Endothelial cell of umbilical vein (primary cell): Measurements from ENCODE around the gene STIMATE.

ENCODE experiments used
- CTCF ChIP-seq, 2 donors: IDR thresholded peaks; 1 replicate in 1 of 2; 2 replicates in 1 of 2; pipeline ENCODE4 v1.5.1; 2011; ENCODE audit warnings: low read length in 2 of 2, mild to moderate bottlenecking in 2 of 2, moderate library complexity in 2 of 2, control low read depth in 1 of 2, inconsistent platforms in 1 of 2, low read depth in 1 of 2; ENCODE audit not compliant: insufficient read depth in 1 of 2; ENCODE audit errors: extremely low read depth in 1 of 2
- EZH2 ChIP-seq: IDR thresholded peaks from 2 replicates; pipeline ENCODE4 v1.6.1; 2012; ENCODE audit warnings: borderline replicate concordance, low read depth, mild to moderate bottlenecking, moderate library complexity, low read length, inconsistent platforms; ENCODE audit not compliant: severe bottlenecking
- JUN ChIP-seq: IDR thresholded peaks from 2 replicates; pipeline ENCODE4 v1.6.1; 2011; ENCODE audit warnings: borderline replicate concordance, low read depth; ENCODE audit not compliant: insufficient read length, insufficient read depth
- POLR2A ChIP-seq: IDR thresholded peaks from 2 replicates; pipeline ENCODE4 v1.6.1; 2012; ENCODE audit warnings: low read depth, mild to moderate bottlenecking, control low read depth, low read length
- TF ChIP-seq, protein P1 (sequence below): IDR thresholded peaks from 2 replicates; pipeline ENCODE4 v1.6.1; 2011; ENCODE audit not compliant: insufficient read depth, insufficient read length

DNA sequence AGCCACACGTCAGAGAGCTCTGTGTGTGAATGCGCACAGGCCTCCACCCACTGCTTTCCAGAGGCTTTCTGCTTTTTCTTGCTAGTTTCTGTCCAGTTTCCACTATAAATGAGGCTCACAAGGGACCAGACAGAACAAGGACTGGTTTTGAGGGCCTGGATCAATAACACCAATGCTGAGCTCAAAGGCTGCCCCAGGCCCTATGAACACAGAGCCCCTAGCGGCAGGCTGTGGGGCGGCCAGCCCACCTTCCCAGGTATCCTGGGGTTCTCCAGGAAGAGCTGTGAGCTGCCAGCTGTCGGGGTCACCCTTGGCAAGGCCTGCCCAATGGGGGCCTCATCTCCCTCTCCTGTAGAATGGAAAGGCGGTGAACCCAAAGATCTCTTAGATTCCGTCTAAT, 104.9 kb downstream of the STIMATE start:
- TF ChIP-seq EZH2, result no peak
- TF ChIP-seq POLR2A, result no peak
- TF ChIP-seq, protein P1, sequence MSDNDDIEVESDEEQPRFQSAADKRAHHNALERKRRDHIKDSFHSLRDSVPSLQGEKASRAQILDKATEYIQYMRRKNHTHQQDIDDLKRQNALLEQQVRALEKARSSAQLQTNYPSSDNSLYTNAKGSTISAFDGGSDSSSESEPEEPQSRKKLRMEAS, result no peak
- no peak for TF ChIP-seq JUN
- TF ChIP-seq CTCF (IDR thresholded peaks at IDR 0.05; ENCODE audit: extremely low read depth in 1 of 2, insufficient read depth in 1 of 2, low read depth in 1 of 2, low read length in 2 of 2), result peak in 1 of 2 donors; percentile 16
